ENCODE results near the gene MCC.
A peak's percentile ranks its signal among the peaks of the same experiment; 100 is the strongest.

MCC gene

GRCh38 chr5:113068559-113068958 is 419.7 kb downstream of the MCC start:
- no peak for DNase-seq
- in situ Hi-C loops (cut with MboI; ENCODE audit: low pct_unique_long_range_greater_than_20kb, low sequenced_read_pairs): no loop called here

- in situ Hi-C loops (cut with MboI; ENCODE audit: low pct_unique_long_range_greater_than_20kb, low sequenced_read_pairs): no loop called here
- DNase-seq: no peak
These were observed 420.5 kb downstream of the MCC start for GRCh38 chr5:113067635-113068344.

- no peak for DNase-seq
- in situ Hi-C loops (cut with MboI; ENCODE audit: low pct_unique_long_range_greater_than_20kb, low sequenced_read_pairs): no loop called here
These were observed 422.6 kb downstream of the MCC start for GRCh38 chr5:113065626-113066025.

- in situ Hi-C loops (cut with MboI; ENCODE audit: low pct_unique_long_range_greater_than_20kb, low sequenced_read_pairs): no loop called here
- DNase-seq: no peak
These were observed 423.4 kb downstream of the MCC start for GRCh38 chr5:113064806-113065205.

- DNase-seq: no peak
- in situ Hi-C loops (cut with MboI; ENCODE audit: low pct_unique_long_range_greater_than_20kb, low sequenced_read_pairs): no loop called here
These were observed 424.3 kb downstream of the MCC start for GRCh38 chr5:113063927-113064326.

- in situ Hi-C loops (cut with MboI; ENCODE audit: low pct_unique_long_range_greater_than_20kb, low sequenced_read_pairs): no loop called here
- no peak for DNase-seq
These were observed 425.3 kb downstream of the MCC start for GRCh38 chr5:113062869-113063508.

GRCh38 chr5:113061846-113062780 is 426.1 kb downstream of the MCC start:
- in situ Hi-C loops (cut with MboI; ENCODE audit: low pct_unique_long_range_greater_than_20kb, low sequenced_read_pairs): no loop called here
- DNase-seq: no peak

GRCh38 chr5:113060408-113061025 is 427.7 kb downstream of the MCC start:
- in situ Hi-C loops (cut with MboI; ENCODE audit: low pct_unique_long_range_greater_than_20kb, low sequenced_read_pairs): no loop called here
- no peak for DNase-seq

- no peak for DNase-seq
These were observed 428.8 kb downstream of the MCC start for GRCh38 chr5:113059232-113060040.

GRCh38 chr5:113058706-113059226 is 429.5 kb downstream of the MCC start:
- no peak for DNase-seq
- in situ Hi-C loops (cut with MboI; ENCODE audit: low pct_unique_long_range_greater_than_20kb, low sequenced_read_pairs): no loop called here

More at GRCh38 chr5:113059232-113060040, 428.8 kb downstream of the MCC start:
- in situ Hi-C loops (cut with MboI; ENCODE audit: low pct_unique_long_range_greater_than_20kb, low sequenced_read_pairs): no loop called here

- no peak for DNase-seq
- in situ Hi-C loops (cut with MboI; ENCODE audit: low pct_unique_long_range_greater_than_20kb, low sequenced_read_pairs): no loop called here
These were observed 430.0 kb downstream of the MCC start for GRCh38 chr5:113058269-113058668.

- no peak for DNase-seq
- in situ Hi-C loops (cut with MboI; ENCODE audit: low pct_unique_long_range_greater_than_20kb, low sequenced_read_pairs): no loop called here
These were observed 430.7 kb downstream of the MCC start for GRCh38 chr5:113057557-113057984.

GRCh38 chr5:113056988-113057387 is 431.3 kb downstream of the MCC start:
- peak; percentile 85 for DNase-seq
- in situ Hi-C loops (cut with MboI; ENCODE audit: low pct_unique_long_range_greater_than_20kb, low sequenced_read_pairs): no loop called here

- in situ Hi-C loops (cut with MboI; ENCODE audit: low pct_unique_long_range_greater_than_20kb, low sequenced_read_pairs): no loop called here
These were observed 433.4 kb downstream of the MCC start for GRCh38 chr5:113054899-113055298.

GRCh38 chr5:113053511-113053995 is 434.7 kb downstream of the MCC start:
- DNase-seq: no peak
- in situ Hi-C loops (cut with MboI; ENCODE audit: low pct_unique_long_range_greater_than_20kb, low sequenced_read_pairs): no loop called here

More at GRCh38 chr5:113054899-113055298, 433.4 kb downstream of the MCC start:
- no peak for DNase-seq

GRCh38 chr5:113052041-113052795 is 436.0 kb downstream of the MCC start:
- in situ Hi-C loops (cut with MboI; ENCODE audit: low pct_unique_long_range_greater_than_20kb, low sequenced_read_pairs): no loop called here

GRCh38 chr5:113050721-113051382 is 437.4 kb downstream of the MCC start:
- in situ Hi-C loops (cut with MboI; ENCODE audit: low pct_unique_long_range_greater_than_20kb, low sequenced_read_pairs): no loop called here
- no peak for DNase-seq

More at GRCh38 chr5:113052041-113052795, 436.0 kb downstream of the MCC start:
- no peak for DNase-seq
